NCI-H774 (cell line): Measurements from ENCODE around the gene WIPF2.

Source experiments
- DNase-seq: peaks from one replicate; lab custom pipeline; 2025; lab: John Stamatoyannopoulos, UW

WIPF2 gene

GRCh38 chr17:40315678-40316570, 96.8 kb downstream of the WIPF2 start:
- no peak for DNase-seq

DNA sequence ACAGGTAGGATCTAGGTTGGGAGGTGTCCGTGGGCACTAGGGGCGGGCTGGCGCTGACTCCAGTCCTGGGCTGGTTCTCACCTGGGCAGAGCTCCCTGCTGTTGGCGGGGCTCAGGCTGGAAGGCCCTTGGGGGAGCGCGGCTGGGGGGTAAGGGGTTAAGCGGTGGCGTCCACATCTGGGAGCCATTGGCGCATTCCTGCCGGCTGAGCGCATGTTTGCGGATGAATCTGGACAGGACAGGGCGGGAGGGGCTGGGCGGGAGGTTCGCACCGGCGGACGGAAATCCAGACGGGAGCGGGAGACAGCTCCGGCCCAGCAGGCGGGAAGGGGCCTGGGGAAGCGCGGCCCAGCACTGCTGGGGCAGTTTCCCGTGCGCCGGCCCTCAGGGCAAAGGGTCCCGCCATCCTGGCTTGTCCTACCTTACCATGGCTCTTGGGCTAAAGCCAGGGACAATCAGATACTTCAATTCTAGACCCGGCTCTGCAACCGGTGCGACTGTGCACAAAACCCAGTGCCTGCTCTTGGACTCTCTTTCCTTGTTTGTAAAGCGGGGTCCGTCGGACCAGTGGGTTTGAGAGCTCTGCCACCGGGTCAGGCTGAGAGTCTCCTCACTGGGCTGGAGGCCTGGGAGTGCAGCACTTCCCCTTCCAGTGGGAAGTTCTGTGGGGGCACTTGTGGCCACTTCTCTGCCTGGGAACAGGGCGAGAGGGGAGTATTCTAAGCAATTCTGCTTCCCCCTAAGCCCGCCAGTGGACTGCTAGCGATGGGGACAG, 97.7 kb downstream of the WIPF2 start:
- peak; percentile 37 for DNase-seq

- DNase-seq: peak; percentile 21
Observed at GRCh38 chr17:40317345-40317873, 98.3 kb downstream of the WIPF2 start.

DNA sequence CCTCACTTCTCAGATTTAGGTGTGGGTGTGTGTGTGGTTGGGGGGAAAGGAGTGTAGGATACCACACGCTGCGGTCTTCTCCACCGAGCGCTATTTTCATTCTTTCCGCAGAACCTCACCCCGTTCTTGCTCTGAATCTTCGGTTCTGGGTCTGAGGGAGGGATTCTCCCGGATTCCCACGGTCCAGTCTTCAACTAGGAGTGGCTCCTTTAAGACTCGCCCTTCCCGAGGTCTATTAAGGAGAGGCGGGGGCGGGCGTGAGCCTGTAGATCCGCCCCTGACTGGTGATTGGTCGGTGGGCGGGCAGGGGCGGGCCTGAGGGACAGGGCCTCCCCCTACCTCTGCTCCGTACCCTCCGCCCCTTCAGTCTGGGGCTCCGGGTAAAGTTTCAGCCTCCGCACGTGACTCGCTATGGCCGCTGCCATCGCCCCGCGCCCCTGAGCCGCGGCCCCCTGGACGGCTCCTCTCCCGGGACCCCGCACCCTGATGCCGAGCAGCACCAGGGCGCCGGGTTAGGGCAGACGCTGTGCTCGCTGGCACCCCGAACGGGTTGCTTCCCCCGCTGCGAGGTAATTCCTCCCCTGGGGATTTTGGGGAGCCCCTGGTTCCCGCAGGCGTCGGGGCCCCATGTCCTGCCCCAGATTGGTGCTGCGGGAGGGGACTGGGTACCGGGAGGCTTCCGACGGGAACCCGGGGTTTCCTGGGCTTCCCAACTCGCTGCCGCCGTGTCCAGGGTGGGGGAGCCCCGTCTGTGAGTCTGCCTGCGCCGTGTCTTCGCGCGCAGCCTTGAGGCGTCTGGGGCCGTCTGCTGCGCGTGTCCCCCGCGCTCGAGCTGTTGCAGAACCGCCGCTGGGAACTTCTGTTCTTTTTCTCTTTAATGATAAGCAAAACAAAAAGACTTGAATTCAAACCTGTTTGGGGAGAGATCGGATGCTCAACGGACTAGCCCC, 99.1 kb downstream of the WIPF2 start:
- DNase-seq: peak; percentile 96

DNA sequence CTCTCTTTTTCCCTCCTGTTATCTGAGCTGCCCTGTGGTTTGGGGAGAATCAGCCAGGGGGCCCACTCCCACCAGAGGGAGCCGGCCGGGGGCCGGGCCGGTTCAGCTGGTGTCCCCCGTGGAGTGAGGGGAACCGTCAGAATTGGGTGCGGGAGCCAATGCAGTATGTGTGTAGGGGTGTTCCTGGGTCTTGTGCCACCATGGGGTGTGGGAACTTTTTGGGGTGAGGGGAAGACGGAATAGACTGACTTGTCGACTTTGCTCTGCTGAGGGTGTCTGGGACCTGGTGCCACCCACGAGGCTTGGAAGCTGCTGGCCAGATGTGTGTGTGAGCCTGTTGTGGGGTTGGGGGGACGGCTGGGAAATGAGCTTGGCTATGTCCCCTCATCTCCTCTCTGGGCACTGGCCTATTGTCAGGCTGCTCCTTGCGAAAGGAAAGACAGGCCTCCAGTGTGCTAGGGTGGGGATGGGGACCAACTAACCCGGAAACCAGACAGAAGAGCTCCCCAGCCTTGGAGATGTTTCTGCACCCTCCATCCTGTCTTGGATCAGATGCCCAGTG, 99.8 kb downstream of the WIPF2 start:
- no peak for DNase-seq

DNA sequence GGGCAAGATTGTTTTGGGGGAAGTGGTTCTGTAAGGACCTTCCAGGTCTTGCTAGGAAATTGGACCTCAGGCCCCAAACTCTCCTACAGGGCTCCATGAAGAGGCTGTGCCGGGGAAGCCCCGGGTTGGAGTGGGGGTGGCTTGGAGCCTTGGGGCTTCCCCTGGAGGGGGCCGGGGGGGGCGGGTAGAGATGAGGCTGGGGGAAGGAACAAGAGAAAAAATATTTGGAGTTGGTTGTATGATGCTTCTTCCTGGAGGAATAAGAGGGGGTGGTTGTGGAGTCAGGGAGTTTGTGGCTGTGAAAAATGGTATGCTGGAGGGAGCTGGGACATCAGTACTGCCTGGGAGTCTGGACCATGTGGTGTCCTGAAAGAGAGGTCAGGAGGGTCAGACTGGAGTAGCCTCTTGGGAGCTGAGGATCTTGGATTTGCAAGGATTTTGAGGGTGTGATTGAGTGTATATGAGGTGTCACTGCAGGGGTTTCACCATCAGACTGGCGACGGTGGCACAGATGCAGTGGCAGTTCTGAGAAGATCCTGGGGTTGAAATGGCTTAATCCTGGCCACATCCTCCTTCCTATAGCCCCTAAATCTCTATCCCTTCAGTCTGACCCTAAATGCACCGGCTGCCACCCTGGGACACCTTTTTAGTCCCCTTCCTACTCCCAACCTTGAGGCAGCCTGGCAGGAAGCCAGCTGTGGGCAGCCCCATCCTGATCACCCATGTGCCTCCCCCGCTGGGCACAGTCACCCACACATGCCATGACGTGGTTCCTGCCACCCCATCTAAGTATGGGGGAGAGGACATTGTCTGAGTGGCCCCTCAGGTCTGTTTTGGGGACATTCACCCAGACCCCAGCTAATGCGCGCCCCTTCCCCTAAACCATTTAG, 100.8 kb downstream of the WIPF2 start:
- no peak for DNase-seq

GRCh38 chr17:40320756-40321523, 101.8 kb downstream of the WIPF2 start:
- DNase-seq: no peak

DNA sequence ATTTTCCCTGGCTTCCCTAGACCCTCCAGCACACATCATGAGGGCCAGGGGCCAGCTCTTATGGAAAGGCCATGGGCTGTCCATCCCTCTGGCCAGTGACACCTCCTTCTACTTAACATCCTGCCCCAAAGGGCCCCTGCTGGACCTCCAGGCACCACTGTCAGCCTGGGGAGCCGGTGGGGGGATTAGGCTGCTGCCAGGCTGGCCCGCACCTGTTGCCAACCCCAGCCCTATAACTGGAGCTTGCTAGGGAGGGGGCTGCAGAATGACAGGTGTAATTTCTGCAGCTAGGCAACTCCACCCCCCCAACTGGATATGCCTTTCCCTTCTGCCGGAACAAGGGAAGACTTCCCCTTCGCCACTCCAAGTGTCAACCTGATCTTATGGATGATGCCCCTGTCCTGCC, 102.4 kb downstream of the WIPF2 start:
- DNase-seq: no peak

DNA sequence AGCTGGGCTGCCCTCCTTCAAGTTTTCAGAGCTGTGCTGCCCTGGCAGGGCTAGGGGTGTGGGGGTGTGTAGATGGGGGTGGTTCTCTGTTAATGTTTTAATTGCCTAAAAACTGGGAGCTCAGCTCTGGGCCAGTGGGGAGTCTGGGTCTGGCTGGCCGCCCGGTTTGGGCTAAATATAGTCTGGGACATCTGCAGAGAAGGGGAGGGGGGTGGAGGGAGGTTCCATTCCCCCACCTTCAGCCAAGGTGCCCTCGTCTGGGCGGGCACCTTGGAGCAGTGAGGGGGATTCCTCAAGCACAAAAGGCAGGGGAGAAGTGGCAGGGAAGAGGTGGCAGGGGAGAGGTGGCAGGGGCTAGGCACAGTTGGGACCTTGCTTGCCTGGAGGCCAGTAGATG, 102.9 kb downstream of the WIPF2 start:
- no peak for DNase-seq

DNA sequence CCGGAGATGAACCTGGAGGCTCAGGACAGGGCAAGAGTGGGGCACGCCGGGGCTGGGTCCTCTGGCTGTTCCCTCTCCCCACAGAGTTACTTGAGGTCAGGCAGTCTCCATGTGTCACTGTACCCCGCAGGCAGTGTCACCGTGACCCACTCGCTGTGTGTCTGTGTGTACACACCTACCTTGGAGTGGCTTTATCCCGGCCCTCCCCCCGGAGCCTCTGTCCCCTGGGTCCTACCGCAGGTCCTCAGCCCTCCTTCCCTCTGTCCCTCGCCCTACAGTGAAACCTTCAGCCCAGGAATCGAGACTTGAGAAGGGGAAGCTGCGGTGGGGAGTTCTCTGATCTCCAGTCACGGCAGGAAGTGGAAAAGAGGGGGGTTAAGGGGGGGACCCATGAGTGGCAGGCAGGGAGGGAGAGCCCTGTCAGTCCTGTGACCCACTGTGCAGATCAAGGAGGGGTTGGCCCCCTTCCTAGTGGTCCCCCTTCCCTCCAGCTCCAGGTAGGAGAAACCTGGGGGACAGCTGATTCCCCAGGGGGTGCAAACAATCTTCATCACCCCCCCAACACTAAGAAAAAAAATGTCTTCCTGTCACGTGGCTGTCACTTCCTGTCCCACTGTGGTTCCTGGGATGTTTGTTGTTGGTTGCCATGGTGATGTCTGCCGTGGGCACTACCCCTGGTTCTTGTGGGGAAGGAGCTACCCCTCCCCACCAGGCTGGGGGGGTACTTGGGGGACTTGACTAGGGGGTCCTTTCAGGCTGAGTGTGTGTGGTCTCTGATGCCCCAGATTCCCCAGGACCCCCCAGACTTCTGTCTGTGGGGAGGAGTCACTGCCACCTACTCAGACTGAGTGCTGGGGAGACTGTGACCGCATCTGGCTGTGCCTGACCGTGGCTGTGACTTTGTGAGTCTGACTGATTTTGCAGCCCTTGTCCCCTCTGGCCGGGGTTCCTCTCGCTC, 103.5 kb downstream of the WIPF2 start:
- DNase-seq: peak; percentile 47

- DNase-seq: no peak
Observed at GRCh38 chr17:40323391-40324381, 104.6 kb downstream of the WIPF2 start.

DNA sequence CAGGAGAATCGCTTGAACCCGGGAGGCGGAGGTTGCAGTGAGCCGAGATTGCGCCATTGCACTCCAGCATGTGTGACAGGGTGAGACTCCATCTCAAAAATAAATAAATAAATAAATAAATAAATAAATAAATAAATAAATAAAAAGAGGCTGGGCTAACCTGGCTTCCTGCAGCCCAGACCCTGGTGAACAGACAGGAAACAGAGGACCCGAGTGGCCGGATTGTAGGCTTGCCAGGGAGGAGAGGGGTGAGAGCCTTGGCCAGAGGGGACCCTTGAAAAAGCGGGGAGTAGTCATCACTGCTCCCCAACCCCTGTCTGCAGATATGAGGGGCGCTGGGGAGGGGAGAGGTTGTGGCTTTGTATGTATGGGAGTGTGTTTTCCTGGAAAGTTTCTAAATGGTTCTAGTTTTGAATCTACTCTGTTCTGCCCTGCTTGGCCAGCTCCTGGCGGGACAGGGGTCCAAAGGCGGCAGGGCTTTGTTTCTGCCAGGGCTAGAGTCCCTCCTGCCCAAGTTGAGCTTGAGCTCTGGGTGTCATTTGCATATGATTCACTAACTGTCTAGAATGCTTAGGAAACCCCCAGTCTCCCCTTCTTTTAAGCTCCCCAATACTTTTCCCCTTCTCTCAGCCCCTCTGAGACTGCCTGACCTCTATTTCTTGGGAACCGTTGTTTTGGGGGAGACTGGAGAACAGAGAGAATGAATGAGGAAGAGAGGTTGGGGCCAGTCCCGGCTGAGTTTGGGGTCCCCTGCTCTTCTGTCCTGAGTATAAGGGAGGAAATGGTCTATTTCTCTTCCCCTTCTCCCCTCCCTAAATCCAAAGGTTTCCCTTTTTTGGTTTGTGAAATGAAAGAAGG, 106.3 kb downstream of the WIPF2 start:
- DNase-seq: no peak

- DNase-seq: no peak
Observed at GRCh38 chr17:40326014-40326831, 107.1 kb downstream of the WIPF2 start.

GRCh38 chr17:40326832-40327199, 107.7 kb downstream of the WIPF2 start:
- no peak for DNase-seq

GRCh38 chr17:40327244-40327729, 108.2 kb downstream of the WIPF2 start:
- no peak for DNase-seq
